ENCODE data around the gene KDM2A.
"Not testable (repeated sequence)": the region's sequence is repeated elsewhere in the genome, so short reads cannot be mapped to it uniquely, and the experiment has no call there.

The KDM2A gene

DNA sequence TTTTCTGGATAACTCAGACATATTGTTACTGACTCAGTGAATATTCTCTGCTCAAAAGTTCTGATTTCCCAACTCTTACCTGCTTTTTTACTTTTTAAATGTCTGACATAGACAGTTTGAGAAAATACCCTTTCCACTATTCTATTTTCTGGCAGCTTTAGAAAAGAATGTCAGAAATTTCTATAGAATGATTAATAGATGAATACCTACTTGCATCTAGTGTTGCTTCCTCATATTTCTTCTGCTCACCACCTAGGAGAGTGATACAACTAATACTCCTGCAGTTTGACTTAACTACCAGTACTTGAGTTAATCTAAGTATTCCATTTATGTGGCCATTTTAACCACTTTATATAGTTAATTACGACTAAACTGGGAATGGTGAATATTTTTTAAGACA lies 55.2 kb downstream of the KDM2A start:
- DNase-seq: no peak

DNA sequence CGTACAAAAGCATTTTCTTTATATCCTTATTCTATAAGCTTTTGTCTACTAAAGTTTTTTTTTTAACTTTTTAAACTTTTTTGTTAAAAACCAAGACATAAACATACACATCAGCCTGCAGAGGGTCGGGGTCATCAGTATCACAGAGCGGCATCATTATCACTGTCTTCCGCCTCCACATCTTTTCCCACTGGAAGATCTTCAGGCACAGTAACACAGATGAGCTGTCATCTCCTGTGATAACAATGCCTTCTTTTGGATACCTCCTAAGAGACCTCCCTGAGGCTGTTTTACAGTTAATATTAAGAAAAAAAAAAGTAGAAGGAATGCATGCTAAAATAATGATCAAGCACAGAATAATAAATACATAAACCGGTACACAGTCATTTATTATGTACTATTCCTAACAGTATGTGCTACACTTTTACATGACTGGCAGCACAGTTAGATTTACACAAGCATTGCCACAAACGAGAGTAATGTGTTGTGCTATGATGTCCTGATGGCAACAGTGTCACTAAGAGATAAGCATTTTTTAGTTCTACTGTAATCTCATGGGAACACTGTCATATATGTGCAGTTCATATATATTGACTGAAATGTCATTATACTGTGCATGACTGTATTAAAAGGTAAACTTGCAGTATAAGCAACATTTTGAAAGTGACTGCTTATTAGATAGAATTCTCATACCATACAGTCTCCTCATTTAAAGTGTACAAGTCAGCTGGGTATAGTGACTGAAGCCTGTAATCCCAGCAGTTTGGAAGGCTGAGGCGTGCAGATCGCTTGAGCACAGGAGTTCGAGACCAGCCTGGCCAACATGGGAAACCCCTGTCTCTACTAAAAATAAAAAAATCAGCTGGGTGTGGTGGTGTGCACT lies 58.6 kb downstream of the KDM2A start:
- no peak for DNase-seq

DNA sequence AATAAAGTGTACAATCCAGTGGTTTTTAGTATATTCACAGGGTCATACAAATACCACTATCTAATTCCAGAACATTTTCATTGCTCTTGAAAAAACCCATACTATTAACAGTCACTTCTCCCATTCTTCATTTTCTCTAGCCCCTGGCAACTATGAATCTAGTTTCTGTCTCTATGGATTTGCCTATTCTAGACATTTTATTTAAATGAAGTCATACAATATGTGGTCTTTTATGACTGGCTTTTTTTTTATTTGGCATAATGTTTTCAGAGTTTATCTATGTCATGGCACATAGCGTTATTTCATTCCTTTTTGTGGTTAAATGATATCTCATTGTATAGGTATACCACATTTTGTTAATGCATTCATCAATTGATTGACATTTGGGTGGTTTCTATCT lies 59.4 kb downstream of the KDM2A start:
- no peak for DNase-seq

DNA sequence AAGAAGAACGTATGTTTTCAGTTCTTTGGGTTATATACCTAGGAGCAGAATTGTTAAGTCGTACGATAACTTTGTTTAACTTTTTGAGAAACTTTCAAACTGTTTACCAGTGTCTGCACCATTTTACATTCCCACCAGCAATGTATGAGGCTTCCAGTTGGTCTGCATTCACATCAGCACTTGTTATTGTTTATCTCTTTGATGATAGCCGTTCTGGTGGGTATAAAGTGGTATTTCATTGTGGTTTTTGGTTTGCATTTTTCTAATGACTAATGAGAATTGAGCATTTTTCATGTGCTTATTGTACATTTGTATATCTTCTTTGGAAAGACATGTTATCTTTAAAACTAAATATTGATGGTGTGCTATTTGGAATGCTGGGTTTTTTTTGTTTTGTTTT lies 59.8 kb downstream of the KDM2A start:
- DNase-seq: no peak

DNA sequence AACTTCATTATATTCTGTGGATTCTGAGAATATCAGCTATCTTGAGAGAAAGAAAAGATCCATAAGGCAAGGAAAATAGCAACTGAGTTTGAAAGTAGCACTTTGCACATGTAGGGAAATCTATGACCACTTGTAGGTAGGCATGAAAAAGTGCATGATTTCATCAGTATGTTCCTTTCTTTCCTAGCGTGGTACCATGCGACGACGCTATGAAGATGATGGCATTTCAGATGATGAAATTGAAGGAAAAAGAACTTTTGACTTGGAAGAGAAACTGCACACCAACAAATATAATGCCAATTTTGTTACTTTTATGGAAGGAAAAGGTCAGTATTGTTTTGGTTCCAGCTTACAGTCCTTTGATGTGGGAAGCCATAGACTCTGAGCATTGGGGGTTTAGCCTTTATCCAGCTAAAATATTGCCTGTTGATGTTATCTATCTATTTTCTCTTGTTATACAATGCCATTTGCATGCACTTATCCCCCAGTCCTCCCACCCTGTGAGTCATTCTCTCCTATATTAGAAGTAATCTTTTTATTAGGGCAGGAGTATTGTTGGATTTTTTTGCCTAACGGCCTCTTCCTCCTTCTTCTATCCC lies 60.9 kb downstream of the KDM2A start:
- DNase-seq: no peak

DNA sequence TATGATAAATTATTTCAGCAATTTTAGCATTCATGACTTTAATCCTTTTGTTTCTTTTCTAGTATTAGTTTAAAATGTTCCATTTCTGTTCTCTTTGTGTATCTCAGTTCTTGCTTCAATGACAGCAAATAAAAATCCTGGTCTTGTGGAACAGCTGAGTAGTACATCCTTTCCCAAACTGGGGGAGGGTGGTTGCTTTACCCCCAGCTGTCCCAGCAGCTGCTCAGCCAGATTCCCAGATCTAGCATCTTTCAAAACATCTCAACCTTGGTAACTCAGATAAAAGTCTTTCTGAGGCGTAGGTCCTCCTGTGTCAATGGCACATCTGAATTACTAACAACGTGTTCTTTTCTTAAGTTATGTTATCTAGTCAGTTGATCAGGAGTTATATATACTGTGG lies 75.0 kb downstream of the KDM2A start:
- DNase-seq: no peak

DNA sequence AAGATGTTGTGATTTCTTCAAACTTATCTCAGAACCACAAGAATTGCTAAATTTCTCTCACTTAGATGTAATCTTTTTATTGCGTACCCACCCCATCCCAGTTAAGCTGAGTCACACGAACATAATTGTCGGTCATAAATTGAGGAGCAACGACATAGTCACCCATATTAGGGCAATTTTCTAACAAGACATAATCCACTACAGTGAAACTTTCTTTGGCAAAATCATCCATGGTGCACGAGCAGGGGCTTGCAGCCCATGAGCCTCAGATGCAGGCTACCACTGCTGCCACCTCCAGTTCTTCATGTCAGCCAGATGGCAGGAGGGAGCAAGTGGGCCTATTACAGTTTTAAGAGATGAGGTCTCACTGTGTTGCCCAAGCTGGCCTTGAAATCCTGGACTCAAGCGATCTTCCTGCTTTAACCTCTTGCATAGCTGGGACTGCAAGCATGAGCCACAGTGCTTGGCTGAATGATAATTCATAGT lies 77.0 kb downstream of the KDM2A start:
- no peak for DNase-seq

DNA sequence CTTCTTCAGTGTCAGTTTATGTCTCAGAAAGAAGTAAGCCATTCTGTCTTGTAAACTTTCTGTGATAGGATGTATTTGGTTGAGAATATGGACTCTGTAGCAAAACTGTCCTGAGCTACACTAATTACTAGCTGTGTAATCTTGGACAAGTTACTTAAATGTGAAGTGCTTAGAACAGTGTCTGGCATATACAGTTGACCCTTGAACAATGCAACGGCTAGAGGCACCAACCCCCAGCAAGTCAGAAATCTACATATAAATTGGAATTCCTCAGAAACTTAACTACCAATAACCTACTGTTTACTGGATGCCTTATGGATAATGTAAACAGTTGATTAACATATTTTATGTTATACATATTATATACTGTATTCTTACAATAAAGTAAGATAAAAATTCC lies 78.5 kb downstream of the KDM2A start:
- no peak for DNase-seq

DNA sequence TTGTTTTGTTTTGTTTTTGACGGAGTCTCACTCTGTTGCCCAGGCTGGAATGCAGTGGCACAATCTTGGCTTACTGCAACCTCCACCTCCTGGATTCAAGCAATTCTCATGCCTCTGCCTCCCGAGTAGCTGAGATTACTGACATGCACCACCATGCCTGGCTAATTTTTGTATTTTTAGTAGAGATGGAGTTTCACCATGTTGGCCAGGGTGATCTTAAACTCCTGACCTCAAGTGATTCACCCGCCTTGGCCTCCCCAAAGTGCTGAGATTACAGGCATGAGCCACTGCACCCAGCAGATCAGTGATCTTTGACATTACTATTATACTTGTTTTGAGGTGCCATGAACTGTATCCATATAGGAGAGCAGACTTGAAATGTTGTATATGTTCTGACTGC lies 79.7 kb downstream of the KDM2A start:
- not testable (repeated sequence) for DNase-seq

DNA sequence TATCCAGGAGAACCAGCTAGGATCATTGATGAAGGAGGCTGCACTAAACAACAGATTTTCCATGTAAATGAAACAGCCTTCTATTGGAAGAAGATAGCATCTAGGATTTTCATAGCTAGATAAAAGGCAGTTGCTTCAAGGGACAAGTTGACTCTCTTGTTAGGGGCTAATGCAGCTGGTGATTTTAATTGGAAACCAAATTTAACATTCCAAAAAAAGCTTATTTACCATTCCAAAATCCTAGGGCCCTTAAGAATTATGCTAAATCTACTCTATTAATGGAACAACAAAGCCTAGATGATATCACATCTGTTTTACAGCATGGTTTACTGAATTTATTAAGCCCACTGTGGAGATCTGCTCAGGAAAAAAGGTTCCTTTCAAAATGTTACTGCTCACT lies 80.7 kb downstream of the KDM2A start:
- DNase-seq: no peak

DNA sequence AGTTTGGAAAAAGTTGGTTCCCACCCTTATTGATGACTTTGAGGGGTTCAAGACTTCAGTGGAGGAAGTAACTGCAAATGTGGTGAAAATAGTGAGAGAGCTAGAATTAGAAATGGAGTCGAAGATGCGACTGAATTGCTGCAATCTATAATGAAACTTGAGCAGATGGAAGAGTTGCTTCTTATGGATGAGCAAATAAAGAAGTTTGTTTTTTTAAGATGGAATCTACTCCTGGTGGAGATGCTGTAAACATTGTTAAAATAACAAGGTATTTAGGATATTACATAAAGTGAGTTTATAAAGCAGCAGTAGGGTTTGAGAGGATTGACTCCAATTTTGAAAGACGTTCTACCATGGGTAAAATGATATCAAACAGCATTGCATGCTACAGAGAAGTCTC lies 83.0 kb downstream of the KDM2A start:
- no peak for DNase-seq

DNA sequence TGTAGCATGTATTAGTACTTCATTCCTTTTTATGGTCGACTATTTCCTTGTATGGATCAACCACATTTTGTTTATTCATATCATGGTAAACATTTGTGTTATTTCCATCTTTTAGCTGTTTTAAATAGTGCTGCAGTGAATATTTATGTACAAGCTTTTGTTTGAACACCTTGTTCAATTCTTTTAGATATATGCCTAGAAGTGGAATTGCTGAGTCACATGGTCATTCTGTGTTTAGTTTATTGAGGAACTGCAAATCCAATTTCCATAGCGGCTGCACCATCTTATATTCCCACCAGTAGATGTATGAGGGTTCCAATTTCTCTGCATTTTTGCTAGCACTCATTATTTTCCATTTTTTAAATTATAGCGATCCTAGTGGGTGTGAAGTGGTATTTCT lies 85.8 kb downstream of the KDM2A start:
- no peak for DNase-seq

DNA sequence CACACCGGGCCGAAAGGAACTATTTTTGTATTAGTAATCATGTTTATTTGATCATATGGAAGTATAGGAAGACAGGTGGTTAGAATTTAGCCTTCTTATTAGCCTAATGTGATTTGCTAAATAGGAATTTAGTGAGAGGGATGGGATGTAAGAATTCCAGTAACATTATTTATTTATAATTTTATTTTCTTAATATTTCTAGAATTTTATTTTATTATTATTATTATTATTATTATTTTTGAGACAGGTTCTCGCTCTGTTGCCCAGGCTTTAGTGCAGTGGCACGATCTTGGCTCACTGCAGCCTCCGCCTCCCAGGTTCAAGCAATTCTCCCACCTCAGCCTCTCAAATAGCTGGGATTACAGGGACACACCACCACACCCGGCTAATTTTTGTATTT lies 90.2 kb downstream of the KDM2A start:
- DNase-seq: not testable (repeated sequence)

DNA sequence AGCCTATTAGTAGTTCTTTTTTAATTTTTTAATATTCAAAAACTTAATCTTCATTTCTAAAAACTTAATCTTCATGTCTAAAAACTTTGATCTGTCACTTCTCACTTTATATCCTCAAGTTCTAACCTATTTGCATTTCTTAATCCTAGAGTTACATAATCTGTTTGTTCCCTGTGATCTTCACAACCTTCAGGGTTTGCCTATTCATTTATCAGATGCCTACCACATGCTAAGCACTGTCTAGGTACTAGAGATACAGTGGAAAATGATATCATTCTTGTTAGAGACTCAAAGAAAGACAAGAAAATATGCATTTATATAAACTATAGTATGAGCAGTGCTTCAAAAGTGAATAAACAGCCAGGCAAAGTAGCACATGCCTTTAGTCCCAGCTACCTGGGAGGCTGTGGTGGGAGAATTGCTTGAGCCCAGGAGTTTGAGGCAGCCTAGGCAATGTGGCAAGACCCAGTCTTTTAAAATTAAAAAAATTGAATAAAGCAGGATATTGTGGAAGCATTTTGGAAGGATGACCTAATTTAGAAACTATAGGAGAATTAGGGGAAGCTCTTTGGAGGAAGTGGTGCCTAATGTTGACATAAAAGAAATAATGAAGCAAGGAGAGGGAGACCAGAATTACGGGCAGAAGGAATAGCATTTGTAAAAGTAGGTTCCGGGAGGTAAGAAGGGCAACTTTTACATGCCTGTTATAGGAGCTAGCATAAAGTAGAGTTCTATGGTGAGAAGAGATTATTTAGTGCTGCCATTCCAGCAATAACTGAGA lies 92.8 kb downstream of the KDM2A start:
- DNase-seq: no peak

DNA sequence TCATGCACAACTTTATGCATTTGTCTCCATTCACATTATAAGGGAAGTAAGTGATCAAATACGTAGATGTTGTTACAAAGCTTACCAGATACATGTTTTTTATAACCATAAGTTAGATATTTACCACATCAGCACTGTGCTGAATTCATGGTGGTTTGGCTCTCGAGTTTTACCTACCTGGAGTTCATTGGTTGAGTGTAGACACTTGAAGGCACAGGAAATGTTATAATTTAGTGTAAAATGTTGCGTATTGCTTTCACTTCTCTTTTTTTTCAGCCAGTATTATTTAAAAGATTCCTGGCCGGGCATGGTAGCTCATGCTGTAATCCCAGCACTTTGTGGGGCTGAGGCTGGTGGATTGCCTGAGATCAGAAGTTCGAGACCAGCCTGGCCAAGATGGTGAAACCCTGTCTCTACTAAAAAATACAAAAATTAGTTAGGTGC lies 94.1 kb downstream of the KDM2A start:
- DNase-seq: no peak

DNA sequence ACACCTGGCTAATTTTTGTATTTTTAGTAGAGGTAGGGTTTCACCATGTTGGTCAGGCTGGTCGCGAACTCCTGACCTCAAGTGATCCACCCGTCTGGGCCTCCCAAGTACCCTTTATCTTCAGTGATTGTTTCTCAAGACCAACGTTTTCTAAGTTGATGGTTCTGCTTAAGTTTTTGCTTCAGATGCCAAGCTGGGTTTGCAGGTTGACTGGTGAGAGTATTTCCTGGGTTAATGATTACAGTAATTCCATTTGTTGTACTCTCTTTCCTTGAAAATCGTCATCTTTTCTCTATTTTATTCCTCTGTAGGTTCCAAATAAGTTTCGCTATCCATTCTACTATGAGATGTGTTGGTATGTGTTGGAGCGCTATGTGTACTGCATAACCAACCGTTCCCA lies 108.7 kb downstream of the KDM2A start:
- no peak for DNase-seq

DNA sequence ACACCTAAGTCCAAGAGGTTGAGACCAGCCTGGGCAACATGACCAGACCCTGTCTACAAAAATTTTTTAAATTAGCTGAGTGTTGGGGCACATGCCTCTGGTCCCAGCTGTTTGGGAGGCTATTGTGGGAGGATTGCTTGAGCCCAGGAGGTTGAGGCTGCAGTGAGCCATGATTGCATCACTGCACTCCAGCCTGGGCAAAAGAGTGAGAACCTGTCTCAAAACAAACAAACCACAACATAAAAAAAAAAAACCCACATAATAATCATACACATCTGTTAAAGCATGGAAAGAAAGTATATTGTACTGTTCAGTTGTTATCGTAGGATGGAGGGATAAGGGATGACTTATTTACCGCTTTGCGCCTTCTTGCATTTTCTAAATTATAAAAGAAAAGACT lies 111.3 kb downstream of the KDM2A start:
- no peak for DNase-seq

DNA sequence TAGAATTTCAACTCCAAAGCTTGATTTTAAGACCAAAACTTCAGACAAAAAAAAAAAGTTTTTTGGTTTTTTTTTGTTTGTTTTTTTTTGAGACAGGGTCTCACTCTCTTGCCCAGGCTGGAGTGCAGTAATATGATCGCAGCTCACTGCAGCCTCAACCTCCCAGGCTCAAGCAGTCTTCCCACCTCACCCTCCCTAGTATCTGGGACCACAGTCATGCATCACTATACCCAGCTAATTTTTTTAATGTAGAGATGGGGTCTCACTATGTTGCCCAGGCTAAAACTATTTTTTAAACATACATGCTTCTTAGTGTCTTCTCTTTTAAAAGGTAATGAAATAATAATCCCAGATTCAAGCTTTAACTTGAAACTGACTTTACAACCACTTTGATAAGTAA lies 111.8 kb downstream of the KDM2A start:
- no peak for DNase-seq

DNA sequence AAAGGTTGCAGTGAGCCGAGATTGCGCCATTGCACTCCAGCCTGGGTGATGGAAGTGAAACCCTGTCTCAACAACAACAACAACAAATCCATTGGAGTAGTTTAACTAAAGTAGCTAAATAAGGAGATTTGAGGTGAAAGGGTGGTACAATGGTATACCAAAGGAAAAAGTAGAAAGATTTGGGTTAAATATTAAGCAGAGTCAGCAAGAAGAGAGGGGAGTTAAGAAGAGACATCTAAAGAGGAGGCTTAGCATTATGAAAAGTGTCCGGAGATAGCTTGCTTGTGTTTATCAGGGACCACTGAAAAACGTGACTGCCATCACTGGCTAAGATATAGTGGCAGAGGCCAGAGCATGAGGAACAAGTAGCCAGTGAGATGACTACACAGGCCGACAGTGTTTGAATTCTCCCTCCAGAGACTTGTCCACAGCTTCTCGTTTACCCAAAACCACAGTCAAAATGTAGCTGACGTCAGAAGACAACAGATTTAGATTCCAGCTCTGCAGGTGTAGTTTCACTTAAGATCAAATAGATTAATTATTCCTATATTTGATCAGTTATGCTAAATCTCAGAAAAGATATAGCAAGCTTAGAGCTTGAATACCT lies 114.6 kb downstream of the KDM2A start:
- no peak for DNase-seq

DNA sequence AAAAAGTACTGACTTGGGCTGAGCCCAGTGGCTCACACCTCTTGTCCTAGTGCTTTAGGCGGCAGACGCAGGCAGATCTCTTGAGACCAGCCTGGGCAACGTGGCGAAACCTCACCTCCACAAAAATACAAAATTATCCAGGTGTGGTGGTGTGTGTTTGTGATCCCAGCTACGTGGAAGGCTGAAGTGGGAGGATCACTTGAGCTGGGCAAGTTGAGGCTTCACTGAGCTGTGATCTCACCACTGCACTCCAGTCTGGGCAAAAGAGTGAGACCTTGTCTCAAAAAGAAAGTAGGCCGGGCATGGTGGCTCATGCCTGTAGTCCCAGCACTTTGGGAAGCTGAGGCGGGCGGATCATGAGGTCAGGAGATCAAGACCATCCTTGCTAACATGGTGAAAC lies 115.5 kb downstream of the KDM2A start:
- not testable (repeated sequence) for DNase-seq

DNA sequence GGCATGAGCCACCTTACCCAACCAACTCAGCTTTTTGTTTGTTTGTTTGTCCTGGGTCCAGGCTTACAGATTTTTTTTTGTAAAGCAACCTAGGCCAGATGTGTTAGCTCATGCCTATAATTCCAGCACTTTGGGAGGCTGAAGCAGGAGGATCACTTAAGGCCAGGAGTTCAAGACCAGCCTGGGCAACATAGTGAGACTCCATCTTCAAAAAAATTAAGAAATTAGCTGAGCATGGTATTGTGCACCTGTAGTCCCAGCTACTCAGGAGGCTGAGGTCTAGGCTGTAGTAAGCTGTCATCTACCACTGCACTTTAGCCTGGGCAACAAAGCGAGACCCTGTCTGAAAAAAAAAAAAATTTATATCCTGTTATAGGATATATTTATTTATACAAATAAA lies 118.5 kb downstream of the KDM2A start:
- no peak for DNase-seq

DNA sequence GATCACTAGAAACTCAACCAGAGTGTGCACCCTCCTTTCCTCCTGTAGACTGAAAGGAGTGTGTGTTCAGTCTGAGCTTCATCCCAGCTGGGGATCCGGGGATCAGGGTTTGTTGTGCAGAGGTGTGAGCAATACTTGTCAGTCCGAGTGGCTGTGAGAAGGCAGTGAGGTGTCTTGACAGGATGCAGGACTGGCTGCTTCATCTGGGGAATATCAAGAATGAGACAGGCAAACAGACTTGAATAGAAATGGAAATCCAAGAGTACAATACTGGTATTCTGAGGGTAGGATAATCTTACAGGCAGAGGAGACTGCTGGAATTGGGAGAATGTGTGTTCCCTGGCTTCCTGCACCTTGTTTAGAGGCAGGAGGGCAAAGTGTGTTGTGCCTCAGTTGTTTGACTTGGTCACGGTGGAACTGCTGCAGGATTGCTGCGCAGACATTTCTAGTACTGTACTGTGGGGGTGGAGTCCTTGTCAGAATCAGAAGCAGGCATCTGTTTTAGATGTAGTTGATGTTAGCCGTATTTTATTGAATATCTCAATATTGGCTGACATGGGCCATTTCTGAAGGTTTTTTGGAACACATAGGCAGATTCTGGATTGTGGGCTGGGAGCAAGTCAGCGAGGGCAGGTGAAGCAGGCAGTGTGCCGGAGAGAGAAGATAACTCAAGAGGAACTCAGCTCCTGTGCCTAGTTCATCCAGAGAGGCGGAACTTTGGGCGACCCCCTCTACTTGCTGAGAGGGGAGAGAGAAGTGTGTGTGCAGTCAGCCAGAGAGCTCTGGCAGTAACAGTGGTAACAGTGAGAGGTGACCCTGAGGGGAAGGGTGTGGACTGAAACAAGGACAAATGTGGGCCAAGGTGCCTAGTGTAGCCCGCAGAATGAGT lies 120.1 kb downstream of the KDM2A start:
- no peak for DNase-seq
